Loucy (cell line): Measurements from ENCODE around the gene NPFFR1.

Experiments
- H2AFZ ChIP-seq: fragments of 200-600 bp; sonication (generic); 2 replicates; pipeline ENCODE4 v1.6.0; 2016; ENCODE audit warnings: antibody characterized with exemption, mild to moderate bottlenecking, low read length, moderate library complexity
- H3F3A ChIP-seq: fragments of 200-600 bp; 2 replicates; pipeline ENCODE4 v1.6.0; 2016; ENCODE audit warnings: antibody characterized with exemption, low read depth, mild to moderate bottlenecking
- H3K27me3 ChIP-seq: fragments of 200-600 bp; sonication (generic); 2 replicates; pipeline ENCODE4 v1.6.1; 2014; ENCODE audit warnings: low read length, mild to moderate bottlenecking; ENCODE audit not compliant: insufficient read depth, poor library complexity, severe bottlenecking
- H3K36me3 ChIP-seq: fragments of 200-600 bp; sonication (generic); 2 replicates; pipeline ENCODE4 v1.6.1; 2016; ENCODE audit warnings: low read length; ENCODE audit not compliant: insufficient read depth
- H3K4me1 ChIP-seq: fragments of 200-600 bp; sonication (generic); 2 replicates; pipeline ENCODE4 v1.5.1; 2014; ENCODE audit warnings: low read length, mild to moderate bottlenecking; ENCODE audit not compliant: insufficient read depth, poor library complexity, severe bottlenecking
- H3K4me2 ChIP-seq: fragments of 200-600 bp; sonication (generic); 2 replicates; pipeline ENCODE4 v1.6.0; 2014; ENCODE audit warnings: antibody characterized with exemption, low read length, low read depth, mild to moderate bottlenecking; ENCODE audit not compliant: poor library complexity, severe bottlenecking
- H3K4me3 ChIP-seq: fragments of 200-600 bp; sonication (generic); 2 replicates; pipeline ENCODE4 v1.5.1; 2014; ENCODE audit warnings: low read length, mild to moderate bottlenecking, mixed read lengths; ENCODE audit not compliant: poor library complexity, severe bottlenecking
- H3K79me2 ChIP-seq: fragments of 200-600 bp; sonication (generic); 2 replicates; pipeline ENCODE4 v1.6.1; 2014; ENCODE audit warnings: low read length; ENCODE audit not compliant: insufficient read depth
- H3K9ac ChIP-seq: fragments of 200-600 bp; sonication (generic); 2 replicates; pipeline ENCODE4 v1.6.0; 2014; ENCODE audit warnings: mild to moderate bottlenecking, low read depth, low read length, moderate library complexity; ENCODE audit not compliant: poor library complexity, severe bottlenecking
- H3K9me2 ChIP-seq: fragments of 200-600 bp; sonication (generic); replicated peaks from 2 replicates; pipeline ENCODE4 v1.6.1; 2016; ENCODE audit warnings: low read depth, low read length, mixed read lengths
- H3K9me3 ChIP-seq: fragments of 200-600 bp; sonication (generic); 2 replicates; pipeline ENCODE4 v1.6.1; 2014; ENCODE audit warnings: mild to moderate bottlenecking, antibody characterized with exemption, low read length, low read depth; ENCODE audit not compliant: insufficient read depth
- H4K20me1 ChIP-seq: fragments of 200-600 bp; sonication (generic); 2 replicates; pipeline ENCODE4 v1.6.0; 2014; ENCODE audit warnings: antibody characterized with exemption, low read length, mild to moderate bottlenecking; ENCODE audit not compliant: insufficient read depth, poor library complexity, severe bottlenecking
- EZH2phosphoT487 ChIP-seq: fragments of 200-600 bp; IDR thresholded peaks from 2 replicates; pipeline ENCODE4 v1.6.1; 2018; ENCODE audit warnings: antibody characterized with exemption, mild to moderate bottlenecking, moderate library complexity, borderline replicate concordance
- TF ChIP-seq, protein P1 (sequence below): fragments of 200-600 bp; sonication (generic); conservative IDR thresholded peaks from 2 replicates; pipeline ENCODE4 v1.5.1; 2014; ENCODE audit warnings: mild to moderate bottlenecking, antibody characterized with exemption, low read length

The NPFFR1 gene

GRCh38 chr10:70198696-70199466 is 84.9 kb downstream of the NPFFR1 start:
- H3K4me2 ChIP-seq, result no peak overlapping the region
- H4K20me1 ChIP-seq, result no peaks in the 10 kb centered on the region
- H3K9me2 ChIP-seq, result no peaks in the 10 kb centered on the region
- peaks cover 24% of the 10 kb centered on the region for H3K4me1 ChIP-seq
- no peaks in the 10 kb centered on the region for H3K27me3 ChIP-seq
- H2AFZ ChIP-seq, result no peak overlapping the region
- no peak for TF ChIP-seq EZH2phosphoT487
- TF ChIP-seq, protein P1, sequence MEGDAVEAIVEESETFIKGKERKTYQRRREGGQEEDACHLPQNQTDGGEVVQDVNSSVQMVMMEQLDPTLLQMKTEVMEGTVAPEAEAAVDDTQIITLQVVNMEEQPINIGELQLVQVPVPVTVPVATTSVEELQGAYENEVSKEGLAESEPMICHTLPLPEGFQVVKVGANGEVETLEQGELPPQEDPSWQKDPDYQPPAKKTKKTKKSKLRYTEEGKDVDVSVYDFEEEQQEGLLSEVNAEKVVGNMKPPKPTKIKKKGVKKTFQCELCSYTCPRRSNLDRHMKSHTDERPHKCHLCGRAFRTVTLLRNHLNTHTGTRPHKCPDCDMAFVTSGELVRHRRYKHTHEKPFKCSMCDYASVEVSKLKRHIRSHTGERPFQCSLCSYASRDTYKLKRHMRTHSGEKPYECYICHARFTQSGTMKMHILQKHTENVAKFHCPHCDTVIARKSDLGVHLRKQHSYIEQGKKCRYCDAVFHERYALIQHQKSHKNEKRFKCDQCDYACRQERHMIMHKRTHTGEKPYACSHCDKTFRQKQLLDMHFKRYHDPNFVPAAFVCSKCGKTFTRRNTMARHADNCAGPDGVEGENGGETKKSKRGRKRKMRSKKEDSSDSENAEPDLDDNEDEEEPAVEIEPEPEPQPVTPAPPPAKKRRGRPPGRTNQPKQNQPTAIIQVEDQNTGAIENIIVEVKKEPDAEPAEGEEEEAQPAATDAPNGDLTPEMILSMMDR, result peak; percentile 60
- no peaks in the 10 kb centered on the region for H3K79me2 ChIP-seq
- H3K36me3 ChIP-seq, result peaks cover 34% of the 10 kb centered on the region
- H3K9me3 ChIP-seq, result no peaks in the 10 kb centered on the region
- no peak overlapping the region for H3K4me3 ChIP-seq
- H3K9ac ChIP-seq, result no peak overlapping the region
- peaks cover 6% of the 10 kb centered on the region; the same call in 1 of the 2 replicates for H3F3A ChIP-seq
